Measurements from ENCODE around the gene SAFB2.

DNA sequence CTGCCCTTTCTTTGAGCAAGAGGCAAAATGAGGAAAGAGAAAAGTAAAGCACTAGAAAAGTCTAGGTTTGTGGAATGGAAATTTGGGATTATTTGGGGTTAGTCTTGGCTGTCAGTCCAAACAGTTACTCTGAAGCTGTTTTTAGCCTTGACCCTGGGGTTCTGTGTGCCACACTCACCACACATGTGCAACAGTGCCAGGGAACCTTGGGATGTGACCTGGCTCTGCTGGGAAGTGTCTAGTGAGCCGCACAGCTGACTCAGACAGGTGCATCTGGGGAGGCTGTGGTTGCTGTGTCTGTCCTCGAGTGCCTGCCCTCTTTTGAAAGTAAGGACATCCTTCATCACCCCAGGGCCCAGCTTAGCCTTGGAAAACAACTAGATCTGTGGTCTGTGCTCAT lies 41.9 kb upstream of the SAFB2 start:
- TF ChIP-seq CTCF (IDR thresholded peaks at IDR 0.05; ENCODE audit: low read depth, low read length, poor library complexity, severe bottlenecking) (no peak), EZH2phosphoT487 (IDR thresholded peaks at IDR 0.05; ENCODE audit: borderline replicate concordance, low read length) (no peak)
